Keratinocyte (primary cell): ENCODE measurements around the gene ISM2. TPM values are rescaled to one million over a fixed set of nuclear protein-coding genes. Genes with fewer than 3 reads are reported as not detected.

Experiments
- DNase-seq: peaks from one replicate; pipeline ENCODE4 v3.0.0-alpha.2; 2011; ENCODE audit warnings: low read depth, missing footprints, low spot score
- FAIRE-seq: peaks from 2 replicates; lab custom pipeline; 2011; peaks lifted over from hg19 to GRCh38; lab: Jason Lieb, UNC
- H2AFZ ChIP-seq: 2 replicates; pipeline ENCODE4 v1.6.0; 2012; ENCODE audit warnings: low read length, control low read depth, inconsistent platforms; ENCODE audit not compliant: control insufficient read depth
- H3K27ac ChIP-seq: 2 replicates; pipeline ENCODE4 v1.5.1; 2011; ENCODE audit warnings: low read length; ENCODE audit not compliant: control insufficient read depth, insufficient read depth
- H3K27me3 ChIP-seq: 3 replicates; pipeline ENCODE4 v1.6.0; 2011; ENCODE audit warnings: low read length; ENCODE audit not compliant: control insufficient read depth, insufficient read depth; ENCODE audit errors: extremely low read depth
- H3K36me3 ChIP-seq, 2 experiments: 2 replicates in 1 of 2; 3 replicates in 1 of 2; pipeline ENCODE4 v1.5.1; 2011; ENCODE audit warnings: low read length in 2 of 2, mild to moderate bottlenecking in 1 of 2; ENCODE audit not compliant: control insufficient read depth in 2 of 2, insufficient read depth in 2 of 2; ENCODE audit errors: extremely low read depth in 1 of 2
- H3K4me1 ChIP-seq: 3 replicates; pipeline ENCODE4 v1.5.1; 2011; ENCODE audit warnings: low read length; ENCODE audit not compliant: control insufficient read depth, insufficient read depth; ENCODE audit errors: extremely low read depth
- H3K4me2 ChIP-seq: 3 replicates; pipeline ENCODE4 v1.6.0; 2011; ENCODE audit warnings: low read depth, low read length; ENCODE audit not compliant: control insufficient read depth, insufficient read depth; ENCODE audit errors: extremely low read depth
- H3K4me3 ChIP-seq, 3 experiments: fragments of 200-600 bp in 1 of 3; sonication (generic) in 1 of 3; 2 replicates in 2 of 3; 3 replicates in 1 of 3; pipeline ENCODE4 v1.5.1; 2011 to 2016; ENCODE audit warnings: low read length in 3 of 3, mild to moderate bottlenecking in 3 of 3, control low read depth in 2 of 3, inconsistent platforms in 1 of 3, low read depth in 1 of 3, mixed read lengths in 1 of 3, mixed run types in 1 of 3, moderate library complexity in 1 of 3; ENCODE audit not compliant: control insufficient read depth in 2 of 3, insufficient read depth in 2 of 3; ENCODE audit errors: extremely low read depth in 1 of 3
- H3K79me2 ChIP-seq: 2 replicates; pipeline ENCODE4 v1.6.0; 2012; ENCODE audit warnings: low read length; ENCODE audit not compliant: control insufficient read depth, insufficient read depth
- H3K9ac ChIP-seq: 3 replicates; pipeline ENCODE4 v1.6.0; 2011; ENCODE audit warnings: low read length; ENCODE audit not compliant: control insufficient read depth, insufficient read depth; ENCODE audit errors: extremely low read depth
- H3K9me1 ChIP-seq: 3 replicates; pipeline ENCODE4 v1.6.0; 2011; ENCODE audit warnings: low read length; ENCODE audit not compliant: control insufficient read depth, insufficient read depth; ENCODE audit errors: extremely low read depth
- H3K9me3 ChIP-seq: 2 replicates; pipeline ENCODE4 v1.5.1; 2012; ENCODE audit warnings: low read depth, low read length; ENCODE audit not compliant: control insufficient read depth
- H4K20me1 ChIP-seq: 3 replicates; pipeline ENCODE4 v1.6.0; 2011; ENCODE audit warnings: low read length; ENCODE audit not compliant: control insufficient read depth, insufficient read depth; ENCODE audit errors: extremely low read depth
- EZH2 ChIP-seq: IDR thresholded peaks from one replicate; pipeline ENCODE4 v1.6.1; 2012; ENCODE audit warnings: inconsistent platforms, mild to moderate bottlenecking, low read length, moderate library complexity
- dilution Hi-C: fragments of 300-500 bp; cut with MboI; formaldehyde crosslinking; loops from one replicate; pipeline ENCODE4 v1.7.0; 2020; ENCODE audit warnings: low sequenced_read_pairs; ENCODE audit not compliant: extremely low pct_ligation_motif_present
- polyA plus RNA-seq, 5 experiments: library from polyadenylated mRNA; depleted of rRNA in 3 of 5; stranded (reverse) in 3 of 5; stranded (forward) in 1 of 5; unstranded in 1 of 5; fragments of >200 nt; gene quantifications; 1 replicate in 1 of 5; 2 replicates in 3 of 5; 3 replicates in 1 of 5; pipeline versions ENCODE4 v1.2.1 to v1.2.3, GENCODE V29; 2011 to 2012; ENCODE audit warnings: missing spikeins in 2 of 5, low read depth in 1 of 5, low replicate concordance in 1 of 5
- TF ChIP-seq, protein P1 (sequence below), 3 experiments: IDR thresholded peaks in 1 of 3; conservative IDR thresholded peaks in 1 of 3; optimal IDR thresholded peaks in 1 of 3; 2 replicates in 2 of 3; 3 replicates in 1 of 3; pipeline versions ENCODE3 to v1.5.1; 2011; ENCODE audit warnings: low read length in 3 of 3, mild to moderate bottlenecking in 3 of 3, moderate library complexity in 2 of 3, control low read depth in 1 of 3, inconsistent platforms in 1 of 3; ENCODE audit not compliant: insufficient read depth in 2 of 3; ENCODE audit errors: extremely low read depth in 1 of 3

Gene ISM2
- polyA plus RNA-seq, 1 donor (not counting 4 experiments of a cell fraction or from before 2014, with no cell fraction given), result 0.08 TPM

DNA sequence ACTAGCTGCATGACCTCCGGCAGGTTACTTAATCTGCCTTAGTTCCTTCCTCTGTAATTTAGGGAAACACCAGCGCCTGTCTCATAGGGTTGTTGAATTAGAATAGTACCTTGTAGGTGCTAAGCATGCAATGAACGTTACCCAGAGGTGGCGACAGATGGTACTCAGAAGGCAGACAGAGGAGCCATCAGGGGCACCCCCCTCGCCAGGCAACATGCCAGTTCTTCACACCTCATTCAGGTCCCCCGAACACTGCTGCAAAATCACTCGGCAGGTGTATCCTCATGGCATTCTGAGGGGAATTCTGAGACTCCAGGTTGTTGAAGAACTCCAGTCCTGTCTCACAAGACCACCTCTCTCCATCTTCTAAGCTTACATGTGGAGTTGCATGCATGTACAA is 10.1 kb downstream of the ISM2 start:
- Histone ChIP-seq H3K36me3 (no peaks in the 10 kb centered on the region), H3K4me3 (no peak overlapping the region), H3K4me2 (no peak overlapping the region), H3K9ac (no peak overlapping the region), H3K9me1 (no peaks in the 10 kb centered on the region), H3K27me3 (no peaks in the 10 kb centered on the region), H3K27ac (no peak overlapping the region), H2AFZ (no peak overlapping the region), H3K9me3 (no peaks in the 10 kb centered on the region), H3K79me2 (no peaks in the 10 kb centered on the region), H3K4me1 (no peaks in the 10 kb centered on the region), H4K20me1 (no peaks in the 10 kb centered on the region)
- FAIRE-seq, result no peak
- TF ChIP-seq EZH2, result no peak
- no peak for DNase-seq
- dilution Hi-C loops, result no loop called here

DNA sequence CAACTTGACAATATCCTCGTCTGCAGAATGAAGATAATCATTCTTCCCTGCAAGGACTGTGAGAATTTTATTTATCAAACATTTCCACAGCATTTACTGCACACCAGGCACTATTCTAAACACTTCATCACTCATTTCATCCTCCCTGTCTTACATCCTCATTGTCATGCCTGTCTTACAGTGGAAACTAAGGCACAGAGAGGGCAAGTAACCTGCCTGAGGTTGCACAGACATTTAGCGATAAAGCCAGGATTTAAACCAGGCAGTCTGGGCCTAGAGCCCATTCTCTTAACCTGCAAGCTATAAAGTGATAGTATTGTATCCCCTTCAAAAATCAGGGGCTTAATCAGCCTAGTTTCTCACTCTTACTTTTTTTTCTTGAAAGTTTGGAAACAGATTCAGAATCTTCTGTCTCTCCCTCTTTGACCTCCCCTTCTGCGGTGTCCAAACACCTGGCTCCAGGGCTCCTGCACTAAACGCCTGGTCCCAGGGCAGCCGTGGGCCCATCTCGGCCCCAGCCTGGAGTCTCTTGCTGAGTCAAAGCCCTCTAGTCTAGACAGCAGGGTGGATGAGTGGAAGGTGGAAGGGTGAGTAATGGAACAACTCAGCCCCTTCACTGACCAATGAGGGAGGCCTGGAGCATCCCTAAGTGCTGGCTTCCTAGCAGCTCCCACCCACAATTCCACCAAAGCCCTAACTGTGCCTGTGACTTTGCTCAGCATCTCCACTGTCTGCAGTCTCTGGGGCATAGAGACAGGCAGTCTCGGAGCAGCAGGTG is 12.5 kb downstream of the ISM2 start:
- H3K4me1 ChIP-seq, result no peaks in the 10 kb centered on the region
- no peaks in the 10 kb centered on the region for H3K36me3 ChIP-seq
- H3K4me2 ChIP-seq, result no peak overlapping the region
- H4K20me1 ChIP-seq, result no peaks in the 10 kb centered on the region
- no peaks in the 10 kb centered on the region for H3K9me3 ChIP-seq
- no peak overlapping the region for H3K4me3 ChIP-seq
- no peaks in the 10 kb centered on the region for H3K9me1 ChIP-seq
- FAIRE-seq (no peak), DNase-seq (no peak)
- TF ChIP-seq EZH2, result no peak
- TF ChIP-seq, protein P1, sequence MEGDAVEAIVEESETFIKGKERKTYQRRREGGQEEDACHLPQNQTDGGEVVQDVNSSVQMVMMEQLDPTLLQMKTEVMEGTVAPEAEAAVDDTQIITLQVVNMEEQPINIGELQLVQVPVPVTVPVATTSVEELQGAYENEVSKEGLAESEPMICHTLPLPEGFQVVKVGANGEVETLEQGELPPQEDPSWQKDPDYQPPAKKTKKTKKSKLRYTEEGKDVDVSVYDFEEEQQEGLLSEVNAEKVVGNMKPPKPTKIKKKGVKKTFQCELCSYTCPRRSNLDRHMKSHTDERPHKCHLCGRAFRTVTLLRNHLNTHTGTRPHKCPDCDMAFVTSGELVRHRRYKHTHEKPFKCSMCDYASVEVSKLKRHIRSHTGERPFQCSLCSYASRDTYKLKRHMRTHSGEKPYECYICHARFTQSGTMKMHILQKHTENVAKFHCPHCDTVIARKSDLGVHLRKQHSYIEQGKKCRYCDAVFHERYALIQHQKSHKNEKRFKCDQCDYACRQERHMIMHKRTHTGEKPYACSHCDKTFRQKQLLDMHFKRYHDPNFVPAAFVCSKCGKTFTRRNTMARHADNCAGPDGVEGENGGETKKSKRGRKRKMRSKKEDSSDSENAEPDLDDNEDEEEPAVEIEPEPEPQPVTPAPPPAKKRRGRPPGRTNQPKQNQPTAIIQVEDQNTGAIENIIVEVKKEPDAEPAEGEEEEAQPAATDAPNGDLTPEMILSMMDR (optimal IDR thresholded peaks at IDR 0.05 in 1 of 3, IDR thresholded peaks at IDR 0.05 in 1 of 3, conservative IDR thresholded peaks at IDR 0.05 in 1 of 3; ENCODE audit: extremely low read depth in 1 of 3, insufficient read depth in 2 of 3, low read length in 3 of 3), result no peak
- no peak overlapping the region for H3K9ac ChIP-seq
- no peak overlapping the region for H2AFZ ChIP-seq
- no peaks in the 10 kb centered on the region for H3K79me2 ChIP-seq
- dilution Hi-C loops, result no loop called here
- no peak overlapping the region for H3K27ac ChIP-seq
- H3K27me3 ChIP-seq, result no peaks in the 10 kb centered on the region
